Neural cell (in vitro differentiated cells): Measurements from ENCODE around the gene MCUR1. TPM values are rescaled to one million over a fixed set of nuclear protein-coding genes. Genes with fewer than 3 reads are reported as not detected.

ENCODE experiments used
- H2AFZ ChIP-seq: fragments of 200-600, 300-800 bp; sonication (generic), shearing (Covaris generic); 2 replicates; pipeline ENCODE4 v1.6.0; 2014; ENCODE audit warnings: low read depth, mild to moderate bottlenecking, antibody characterized with exemption, low read length, moderate library complexity
- H3F3A ChIP-seq: fragments of 200-600 bp; shearing (Covaris generic); 2 replicates; pipeline ENCODE4 v1.6.1; 2016; ENCODE audit warnings: mild to moderate bottlenecking, moderate library complexity, mixed read lengths, antibody characterized with exemption, low read length; ENCODE audit not compliant: insufficient read depth, poor library complexity, severe bottlenecking
- H3K27ac ChIP-seq: fragments of 200-600, 300-800 bp; sonication (generic), shearing (Covaris generic); 2 replicates; pipeline ENCODE4 v1.5.1; 2014; ENCODE audit warnings: mild to moderate bottlenecking, low read length, moderate library complexity
- H3K27me3 ChIP-seq: fragments of 300-800, 200-600 bp; sonication (generic), shearing (Covaris generic); 2 replicates; pipeline ENCODE4 v1.6.0; 2014; ENCODE audit warnings: mild to moderate bottlenecking, low read depth, low read length, moderate library complexity; ENCODE audit not compliant: insufficient read depth
- H3K36me3 ChIP-seq: fragments of 300-800, 200-600 bp; sonication (generic), shearing (Covaris generic); 2 replicates; pipeline ENCODE4 v1.5.1; 2014; ENCODE audit warnings: mild to moderate bottlenecking, antibody characterized with exemption, low read length, moderate library complexity; ENCODE audit not compliant: insufficient read depth
- H3K4me2 ChIP-seq: fragments of 300-800, 200-600 bp; sonication (generic), shearing (Covaris generic); 2 replicates; pipeline ENCODE4 v1.6.0; 2014; ENCODE audit warnings: mild to moderate bottlenecking, low read length
- H3K4me3 ChIP-seq: fragments of 300-800, 200-600 bp; sonication (generic), shearing (Covaris generic); 2 replicates; pipeline ENCODE4 v1.5.1; 2014; ENCODE audit warnings: mild to moderate bottlenecking, low read length, moderate library complexity
- H3K79me2 ChIP-seq: fragments of 200-600 bp; shearing (Covaris generic); replicated peaks from 2 replicates; pipeline ENCODE4 v1.6.0; 2014; ENCODE audit warnings: mild to moderate bottlenecking, low read length, moderate library complexity; ENCODE audit not compliant: insufficient read depth
- H3K9ac ChIP-seq: fragments of 300-800, 200-600 bp; sonication (generic), shearing (Covaris generic); 2 replicates; pipeline ENCODE4 v1.6.1; 2016; ENCODE audit warnings: mild to moderate bottlenecking, low read length, mixed read lengths
- H3K9me2 ChIP-seq: fragments of 200-600 bp; shearing (Covaris generic); 2 replicates; pipeline ENCODE4 v1.6.1; 2016; ENCODE audit warnings: mild to moderate bottlenecking, low read length, mixed read lengths; ENCODE audit not compliant: insufficient read depth
- H3K9me3 ChIP-seq: fragments of 200-600, 300-800 bp; sonication (generic), shearing (Covaris generic); 2 replicates; pipeline ENCODE4 v1.6.1; 2016; ENCODE audit warnings: mild to moderate bottlenecking, mixed run types, low read length, moderate library complexity, mixed read lengths
- H4K20me1 ChIP-seq: fragments of 200-600 bp; shearing (Covaris generic); 2 replicates; pipeline ENCODE4 v1.6.1; 2016; ENCODE audit warnings: mild to moderate bottlenecking, mixed run types; ENCODE audit not compliant: insufficient read depth
- EP300 ChIP-seq: fragments of 450-650 bp; conservative IDR thresholded peaks from 2 replicates; pipeline ENCODE4 v1.6.1; 2014; ENCODE audit warnings: antibody characterized with exemption, mild to moderate bottlenecking, moderate library complexity; ENCODE audit not compliant: poor library complexity, severe bottlenecking
- EZH2 ChIP-seq: fragments of 200-600, 300-800 bp; shearing (Covaris generic), sonication (generic); IDR thresholded peaks from 2 replicates; pipeline ENCODE4 v1.6.1; 2014; ENCODE audit warnings: antibody characterized with exemption, low read length, borderline replicate concordance, mild to moderate bottlenecking; ENCODE audit not compliant: insufficient read depth, poor library complexity, severe bottlenecking
- MXI1 ChIP-seq: fragments of 450-650 bp; conservative IDR thresholded peaks from 2 replicates; pipeline ENCODE4 v1.6.1; 2014; ENCODE audit warnings: antibody characterized with exemption, mild to moderate bottlenecking; ENCODE audit not compliant: poor library complexity, severe bottlenecking
- POLR2AphosphoS5 ChIP-seq: IDR thresholded peaks from 2 replicates; pipeline ENCODE4 v1.6.1; 2012
- RAD21 ChIP-seq: fragments of 450-650 bp; conservative IDR thresholded peaks from 2 replicates; pipeline ENCODE4 v1.6.1; 2014; ENCODE audit warnings: antibody characterized with exemption, mild to moderate bottlenecking, moderate library complexity
- SMC3 ChIP-seq: fragments of 450-650 bp; conservative IDR thresholded peaks from 2 replicates; pipeline ENCODE4 v1.6.1; 2014; ENCODE audit warnings: antibody characterized with exemption, mild to moderate bottlenecking, moderate library complexity; ENCODE audit not compliant: poor library complexity
- TAF1 ChIP-seq: IDR thresholded peaks from 2 replicates; pipeline ENCODE4 v1.6.1; 2012; ENCODE audit warnings: low read depth
- polyA plus RNA-seq: library from polyadenylated mRNA; depleted of rRNA; stranded (reverse); fragments of >200 nt; gene quantifications from 2 replicates; pipeline ENCODE4 v1.2.3, GENCODE V29; 2014
- TF ChIP-seq, protein P1 (sequence below): fragments of 450-650 bp; IDR thresholded peaks from 2 replicates; pipeline ENCODE4 v1.5.1; 2014; ENCODE audit warnings: antibody characterized with exemption, mild to moderate bottlenecking, moderate library complexity; ENCODE audit not compliant: poor library complexity, severe bottlenecking
- TF ChIP-seq, protein P2 (sequence below): IDR thresholded peaks from 2 replicates; pipeline ENCODE4 v1.6.1; 2012; ENCODE audit warnings: borderline replicate concordance

The MCUR1 gene
- polyA plus RNA-seq, 1 donor from 2014 or later = 10.0 TPM

DNA sequence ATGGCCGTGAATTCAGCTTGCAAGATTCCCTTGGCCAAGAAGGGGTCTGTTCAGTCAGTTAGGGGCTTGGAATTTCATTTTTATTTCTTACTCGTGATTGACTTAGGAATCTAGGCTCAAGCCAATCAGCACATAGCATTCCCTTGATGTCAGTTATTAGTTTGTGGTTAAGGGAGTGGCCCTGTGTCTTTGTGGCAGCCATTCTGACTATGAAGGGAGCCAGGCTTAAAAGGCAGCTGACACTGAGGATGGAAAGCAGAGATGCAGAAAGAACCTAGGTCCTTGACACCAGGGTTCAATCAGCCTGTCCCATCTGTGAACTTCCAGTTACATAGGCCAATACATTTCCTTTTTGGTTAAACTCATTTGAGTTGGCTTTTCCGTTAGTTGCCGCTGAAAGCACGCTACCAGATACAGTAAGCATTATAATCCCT lies 48.1 kb downstream of the MCUR1 start:
- Histone ChIP-seq H3K9me2 (no peaks in the 10 kb centered on the region), H3K9ac (no peak overlapping the region), H2AFZ (no peak overlapping the region), H3K9me3 (no peaks in the 10 kb centered on the region), H4K20me1 (no peaks in the 10 kb centered on the region), H3K36me3 (no peaks in the 10 kb centered on the region), H3K79me2 (no peaks in the 10 kb centered on the region), H3K4me2 (no peak overlapping the region), H3K27ac (no peak overlapping the region), H3K4me3 (no peak overlapping the region), H3F3A (no peaks in the 10 kb centered on the region), H3K27me3 (no peaks in the 10 kb centered on the region)
- TF ChIP-seq TAF1 (no peak), POLR2AphosphoS5 (no peak), RAD21 (no peak), EP300 (no peak), EZH2 (no peak), SMC3 (no peak), MXI1 (no peak)
- TF ChIP-seq, protein P1, sequence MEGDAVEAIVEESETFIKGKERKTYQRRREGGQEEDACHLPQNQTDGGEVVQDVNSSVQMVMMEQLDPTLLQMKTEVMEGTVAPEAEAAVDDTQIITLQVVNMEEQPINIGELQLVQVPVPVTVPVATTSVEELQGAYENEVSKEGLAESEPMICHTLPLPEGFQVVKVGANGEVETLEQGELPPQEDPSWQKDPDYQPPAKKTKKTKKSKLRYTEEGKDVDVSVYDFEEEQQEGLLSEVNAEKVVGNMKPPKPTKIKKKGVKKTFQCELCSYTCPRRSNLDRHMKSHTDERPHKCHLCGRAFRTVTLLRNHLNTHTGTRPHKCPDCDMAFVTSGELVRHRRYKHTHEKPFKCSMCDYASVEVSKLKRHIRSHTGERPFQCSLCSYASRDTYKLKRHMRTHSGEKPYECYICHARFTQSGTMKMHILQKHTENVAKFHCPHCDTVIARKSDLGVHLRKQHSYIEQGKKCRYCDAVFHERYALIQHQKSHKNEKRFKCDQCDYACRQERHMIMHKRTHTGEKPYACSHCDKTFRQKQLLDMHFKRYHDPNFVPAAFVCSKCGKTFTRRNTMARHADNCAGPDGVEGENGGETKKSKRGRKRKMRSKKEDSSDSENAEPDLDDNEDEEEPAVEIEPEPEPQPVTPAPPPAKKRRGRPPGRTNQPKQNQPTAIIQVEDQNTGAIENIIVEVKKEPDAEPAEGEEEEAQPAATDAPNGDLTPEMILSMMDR = no peak
- TF ChIP-seq, protein P2, sequence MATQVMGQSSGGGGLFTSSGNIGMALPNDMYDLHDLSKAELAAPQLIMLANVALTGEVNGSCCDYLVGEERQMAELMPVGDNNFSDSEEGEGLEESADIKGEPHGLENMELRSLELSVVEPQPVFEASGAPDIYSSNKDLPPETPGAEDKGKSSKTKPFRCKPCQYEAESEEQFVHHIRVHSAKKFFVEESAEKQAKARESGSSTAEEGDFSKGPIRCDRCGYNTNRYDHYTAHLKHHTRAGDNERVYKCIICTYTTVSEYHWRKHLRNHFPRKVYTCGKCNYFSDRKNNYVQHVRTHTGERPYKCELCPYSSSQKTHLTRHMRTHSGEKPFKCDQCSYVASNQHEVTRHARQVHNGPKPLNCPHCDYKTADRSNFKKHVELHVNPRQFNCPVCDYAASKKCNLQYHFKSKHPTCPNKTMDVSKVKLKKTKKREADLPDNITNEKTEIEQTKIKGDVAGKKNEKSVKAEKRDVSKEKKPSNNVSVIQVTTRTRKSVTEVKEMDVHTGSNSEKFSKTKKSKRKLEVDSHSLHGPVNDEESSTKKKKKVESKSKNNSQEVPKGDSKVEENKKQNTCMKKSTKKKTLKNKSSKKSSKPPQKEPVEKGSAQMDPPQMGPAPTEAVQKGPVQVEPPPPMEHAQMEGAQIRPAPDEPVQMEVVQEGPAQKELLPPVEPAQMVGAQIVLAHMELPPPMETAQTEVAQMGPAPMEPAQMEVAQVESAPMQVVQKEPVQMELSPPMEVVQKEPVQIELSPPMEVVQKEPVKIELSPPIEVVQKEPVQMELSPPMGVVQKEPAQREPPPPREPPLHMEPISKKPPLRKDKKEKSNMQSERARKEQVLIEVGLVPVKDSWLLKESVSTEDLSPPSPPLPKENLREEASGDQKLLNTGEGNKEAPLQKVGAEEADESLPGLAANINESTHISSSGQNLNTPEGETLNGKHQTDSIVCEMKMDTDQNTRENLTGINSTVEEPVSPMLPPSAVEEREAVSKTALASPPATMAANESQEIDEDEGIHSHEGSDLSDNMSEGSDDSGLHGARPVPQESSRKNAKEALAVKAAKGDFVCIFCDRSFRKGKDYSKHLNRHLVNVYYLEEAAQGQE = no peak

DNA sequence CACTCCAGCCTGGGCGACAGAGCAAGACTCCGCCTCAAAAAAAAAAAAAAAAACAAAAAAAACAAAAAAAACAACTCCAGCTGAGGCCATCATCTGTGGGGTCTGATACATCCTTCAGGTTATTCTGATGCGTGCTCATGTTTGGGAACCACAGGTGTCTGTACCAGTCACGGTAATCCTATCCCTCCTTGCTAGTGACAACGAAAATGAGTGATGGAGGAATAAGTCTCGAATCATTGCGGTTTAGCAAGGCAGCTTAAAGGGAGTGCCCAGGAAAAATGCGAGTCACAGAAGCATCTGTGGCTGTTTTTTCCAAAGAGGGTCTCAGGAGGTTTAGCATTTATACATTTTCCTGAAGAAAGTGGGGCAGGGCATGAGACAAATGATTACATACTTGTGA lies 48.8 kb downstream of the MCUR1 start:
- Histone ChIP-seq H3K4me3 (no peak overlapping the region), H3K9me2 (no peaks in the 10 kb centered on the region), H3K27ac (no peak overlapping the region), H3F3A (no peaks in the 10 kb centered on the region), H3K27me3 (no peaks in the 10 kb centered on the region), H3K36me3 (no peaks in the 10 kb centered on the region), H4K20me1 (no peaks in the 10 kb centered on the region), H3K79me2 (no peaks in the 10 kb centered on the region), H3K4me2 (no peak overlapping the region), H3K9ac (no peak overlapping the region), H2AFZ (no peak overlapping the region), H3K9me3 (no peaks in the 10 kb centered on the region)
- TF ChIP-seq, protein P1 = no peak
- TF ChIP-seq EZH2 (no peak), SMC3 (no peak), POLR2AphosphoS5 (no peak), TAF1 (no peak)
- TF ChIP-seq, protein P2 = no peak
